GM12872 (cell line): ENCODE measurements around the gene PRKCH.

Source experiments
- TF ChIP-seq, protein P1 (sequence below): IDR thresholded peaks from 3 replicates; pipeline ENCODE4 v1.5.1; 2011; ENCODE audit warnings: low read depth, mild to moderate bottlenecking, low read length, moderate library complexity; ENCODE audit not compliant: insufficient read depth

The PRKCH gene

DNA sequence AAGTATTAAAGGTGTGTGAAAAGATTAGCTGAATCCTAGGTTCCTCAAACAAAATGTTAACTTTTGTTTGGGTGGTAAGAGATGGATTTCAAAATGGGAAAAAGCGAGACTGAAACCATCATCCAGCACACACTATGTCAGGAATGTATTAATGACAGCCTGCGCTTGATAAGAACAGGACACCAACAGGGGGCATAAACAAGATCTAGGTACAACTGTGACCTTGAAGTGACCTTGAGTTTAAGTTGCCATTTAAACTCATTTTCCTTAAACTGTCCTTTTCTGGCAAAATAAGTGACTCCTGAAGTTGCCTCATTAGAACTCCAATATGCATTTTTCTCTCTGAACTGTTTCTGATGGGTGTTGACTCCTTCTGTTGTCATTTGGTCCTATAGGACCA lies 17.1 kb downstream of the PRKCH start:
- TF ChIP-seq, protein P1, sequence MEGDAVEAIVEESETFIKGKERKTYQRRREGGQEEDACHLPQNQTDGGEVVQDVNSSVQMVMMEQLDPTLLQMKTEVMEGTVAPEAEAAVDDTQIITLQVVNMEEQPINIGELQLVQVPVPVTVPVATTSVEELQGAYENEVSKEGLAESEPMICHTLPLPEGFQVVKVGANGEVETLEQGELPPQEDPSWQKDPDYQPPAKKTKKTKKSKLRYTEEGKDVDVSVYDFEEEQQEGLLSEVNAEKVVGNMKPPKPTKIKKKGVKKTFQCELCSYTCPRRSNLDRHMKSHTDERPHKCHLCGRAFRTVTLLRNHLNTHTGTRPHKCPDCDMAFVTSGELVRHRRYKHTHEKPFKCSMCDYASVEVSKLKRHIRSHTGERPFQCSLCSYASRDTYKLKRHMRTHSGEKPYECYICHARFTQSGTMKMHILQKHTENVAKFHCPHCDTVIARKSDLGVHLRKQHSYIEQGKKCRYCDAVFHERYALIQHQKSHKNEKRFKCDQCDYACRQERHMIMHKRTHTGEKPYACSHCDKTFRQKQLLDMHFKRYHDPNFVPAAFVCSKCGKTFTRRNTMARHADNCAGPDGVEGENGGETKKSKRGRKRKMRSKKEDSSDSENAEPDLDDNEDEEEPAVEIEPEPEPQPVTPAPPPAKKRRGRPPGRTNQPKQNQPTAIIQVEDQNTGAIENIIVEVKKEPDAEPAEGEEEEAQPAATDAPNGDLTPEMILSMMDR: no peak

DNA sequence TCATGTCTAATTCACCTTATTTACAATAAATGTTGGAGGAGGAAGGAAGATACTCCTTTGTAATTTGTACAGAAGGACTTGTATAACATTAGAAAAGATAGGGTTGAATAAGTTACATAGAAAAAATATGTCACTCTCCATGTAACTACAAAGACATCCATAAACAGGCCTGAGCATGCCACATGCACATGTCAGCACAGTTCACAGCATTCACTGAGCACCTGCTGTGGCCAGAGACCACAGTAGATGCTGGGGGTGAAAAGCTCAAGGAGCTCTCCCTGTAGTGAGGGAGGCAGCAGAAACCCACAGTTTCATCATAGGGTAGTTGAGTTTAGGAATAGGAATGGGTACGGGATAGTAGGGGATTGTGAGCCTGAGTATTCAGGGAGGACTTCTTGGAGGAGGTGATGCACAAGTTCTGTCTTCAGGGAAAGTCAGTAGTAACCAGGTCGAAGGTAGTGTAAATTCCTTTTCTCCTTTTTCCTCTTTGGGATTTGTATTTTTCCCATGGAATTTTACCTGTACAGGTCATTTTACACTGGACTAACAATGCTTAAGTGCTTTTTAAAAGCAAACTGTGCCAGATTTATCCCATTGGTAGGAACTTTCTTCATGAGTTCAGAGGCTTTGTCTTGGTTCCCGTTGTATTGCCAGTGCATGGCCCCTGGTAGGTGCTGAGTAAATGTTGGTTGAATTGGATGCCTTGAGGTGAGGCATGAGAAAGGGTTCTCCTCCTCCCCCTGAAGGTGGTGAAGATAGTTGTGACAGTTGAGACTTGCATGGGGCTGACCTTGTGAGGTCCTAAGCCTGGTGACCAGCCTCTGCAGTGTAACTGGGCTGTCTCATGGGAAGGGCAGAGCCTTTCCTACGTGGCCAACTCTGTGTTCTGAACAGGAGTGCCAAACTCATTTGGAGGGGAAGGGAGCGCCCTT lies 20.2 kb downstream of the PRKCH start:
- TF ChIP-seq, protein P1: no peak

DNA sequence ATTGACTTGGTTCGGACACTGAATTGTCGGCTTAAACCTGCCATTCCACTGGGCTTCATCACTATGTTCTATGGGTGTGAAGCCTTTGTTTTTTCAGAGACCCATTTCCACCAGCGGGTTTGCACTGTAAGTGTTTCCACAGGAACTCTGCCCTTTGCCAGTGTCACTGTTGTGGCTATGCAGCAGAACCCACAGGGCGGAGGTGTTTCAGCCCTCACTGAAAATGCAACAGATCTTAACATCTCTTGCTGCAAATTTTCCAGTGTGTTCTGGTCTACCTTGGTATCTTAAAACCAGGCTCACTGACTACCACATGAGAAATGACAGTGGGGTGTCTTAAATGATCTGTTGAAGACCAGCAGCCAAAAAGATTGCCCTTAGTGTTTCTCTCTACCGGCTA lies 21.1 kb downstream of the PRKCH start:
- TF ChIP-seq, protein P1: no peak

DNA sequence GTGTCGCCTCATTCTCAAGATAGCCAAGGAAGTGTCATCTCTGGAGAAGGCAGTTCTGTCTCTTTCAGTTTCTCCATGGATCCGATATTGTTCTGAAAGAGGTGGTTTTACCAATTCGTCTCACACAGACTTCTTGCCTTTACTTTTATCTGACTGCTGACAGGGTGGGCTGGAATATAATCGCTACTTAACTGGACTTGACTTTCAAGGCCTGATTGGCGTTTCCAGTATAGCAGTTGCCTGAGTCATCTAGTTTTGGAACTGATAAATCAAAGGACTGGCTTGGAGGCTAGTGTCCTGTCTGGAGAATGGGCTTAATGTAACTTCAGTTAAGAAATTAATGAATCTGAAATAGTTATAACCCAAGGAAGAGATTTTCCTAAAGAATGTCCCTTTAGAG lies 21.6 kb downstream of the PRKCH start:
- TF ChIP-seq, protein P1: no peak

DNA sequence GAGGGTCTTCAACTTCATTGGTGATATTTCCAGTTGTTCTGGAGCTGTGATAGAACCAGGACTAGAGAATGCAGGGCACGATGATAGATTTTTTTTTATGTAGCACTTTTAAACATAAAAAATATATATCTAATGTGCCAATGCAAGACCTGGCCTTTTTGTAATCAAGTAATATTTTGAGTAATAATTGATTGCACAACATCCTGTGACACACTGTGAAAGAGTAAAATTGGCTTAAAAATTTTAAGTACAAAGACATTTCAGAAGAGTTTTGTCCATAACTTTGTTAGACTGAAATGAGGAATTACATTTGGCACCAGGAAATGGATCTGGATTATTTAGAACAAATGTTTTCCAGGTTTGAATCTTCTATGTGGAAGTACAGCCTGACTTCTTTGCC lies 22.1 kb downstream of the PRKCH start:
- TF ChIP-seq, protein P1: no peak

DNA sequence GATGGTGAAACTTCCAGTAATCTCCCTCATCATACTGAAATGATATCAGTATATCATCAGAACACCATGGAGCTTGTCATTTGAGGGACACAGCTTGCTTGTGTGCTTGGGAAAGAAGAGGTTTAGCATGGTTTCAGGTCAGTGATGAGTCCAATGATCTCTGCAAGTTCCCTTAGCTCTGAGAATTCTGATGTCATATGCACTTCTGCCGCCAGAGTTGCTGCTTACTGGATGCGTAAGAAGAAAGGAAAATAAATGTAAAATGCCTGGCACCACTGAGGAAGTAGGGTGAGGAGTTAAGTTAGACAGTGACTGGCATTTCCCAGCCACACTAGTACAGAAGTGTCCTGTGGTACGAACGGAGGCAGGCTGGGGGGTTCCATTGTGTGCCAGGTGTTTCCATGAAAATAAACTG lies 22.6 kb downstream of the PRKCH start:
- TF ChIP-seq, protein P1: no peak

DNA sequence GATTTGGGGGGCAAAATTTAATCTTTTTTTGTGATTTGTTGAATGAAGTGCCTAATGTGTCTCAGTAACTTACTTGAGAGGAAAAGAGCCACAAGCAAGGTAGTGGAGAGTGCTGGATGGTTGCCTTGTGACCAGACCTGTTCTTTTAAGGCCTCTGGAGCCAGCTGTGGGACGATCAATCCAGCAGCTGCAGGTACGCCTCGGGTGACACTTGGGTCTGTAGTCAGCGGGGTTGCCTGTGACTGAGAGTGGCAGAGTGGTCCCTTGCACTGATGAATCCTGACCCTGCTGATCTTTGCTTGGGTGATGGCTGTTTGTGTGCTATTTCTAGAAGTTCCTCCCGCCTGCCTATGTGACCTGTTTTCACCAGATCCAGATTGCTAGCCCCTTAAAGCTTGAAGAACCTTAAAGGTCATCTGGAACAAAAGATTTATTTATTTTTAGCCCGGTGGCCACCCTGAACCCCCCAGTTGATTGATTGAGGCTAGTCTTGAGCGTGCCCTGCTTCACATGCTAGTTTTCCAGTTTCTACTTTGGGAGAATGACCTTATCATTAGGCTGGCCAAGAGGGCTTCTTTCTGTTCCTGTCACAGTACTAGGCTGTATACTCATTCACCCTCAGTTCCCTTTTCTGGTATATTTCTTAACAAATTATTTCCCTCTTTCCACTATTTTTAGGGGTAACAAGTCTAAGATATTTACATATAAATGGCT lies 23.2 kb downstream of the PRKCH start:
- TF ChIP-seq, protein P1: no peak
